Lung (tissue), 12 donors: ENCODE results near the gene ITPKB. TPM values are rescaled to one million over a fixed set of nuclear protein-coding genes. Genes with fewer than 3 reads are reported as not detected.

ENCODE experiments used
- ATAC-seq: fragments of 200-7000 bp; cut with Tn5 transposase; one replicate; pipeline ENCODE4 v1.9.1; 2020; ENCODE audit warnings: moderate number of reproducible peaks; ENCODE audit not compliant: insufficient read depth, low FRiP score
- DNase-seq, 3 donors: peaks; one replicate each; pipeline ENCODE4 v3.0.0-alpha.2; 2013 to 2017
- H3K27ac ChIP-seq, 2 donors: one replicate each; pipeline ENCODE4 v1.5.1; 2013; ENCODE audit warnings: mild to moderate bottlenecking in 2 of 2, moderate library complexity in 2 of 2, control low read depth in 1 of 2, inconsistent platforms in 1 of 2, low read depth in 1 of 2, low read length in 1 of 2
- H3K27me3 ChIP-seq, 3 donors: one replicate each; pipeline ENCODE4 v1.5.1; 2013; ENCODE audit warnings: low read length in 2 of 3; ENCODE audit not compliant: control insufficient read depth in 3 of 3, insufficient read depth in 3 of 3
- H3K36me3 ChIP-seq, 4 donors: one replicate each; pipeline ENCODE4 v1.5.1; 2013; ENCODE audit warnings: low read length in 4 of 4, mild to moderate bottlenecking in 1 of 4, moderate library complexity in 1 of 4; ENCODE audit not compliant: control insufficient read depth in 4 of 4, insufficient read depth in 4 of 4
- H3K4me1 ChIP-seq, 5 donors: one replicate each; pipeline ENCODE4 v1.5.1; 2013; ENCODE audit warnings: low read length in 5 of 5, mild to moderate bottlenecking in 2 of 5, moderate library complexity in 1 of 5; ENCODE audit not compliant: control insufficient read depth in 5 of 5, insufficient read depth in 5 of 5
- H3K4me3 ChIP-seq: one replicate; pipeline ENCODE4 v1.5.1; 2013; ENCODE audit warnings: mild to moderate bottlenecking, control low read depth, moderate library complexity
- H3K9ac ChIP-seq, 2 donors: one replicate each; pipeline ENCODE4 v1.5.1; 2013; ENCODE audit warnings: low read length in 2 of 2, control low read depth in 1 of 2; ENCODE audit not compliant: insufficient read depth in 1 of 2
- H3K9me3 ChIP-seq, 4 donors: one replicate each; pipeline ENCODE4 v1.5.1; 2013; ENCODE audit warnings: low read length in 3 of 4, mild to moderate bottlenecking in 1 of 4, moderate library complexity in 1 of 4; ENCODE audit not compliant: control insufficient read depth in 4 of 4, insufficient read depth in 3 of 4
- WGBS, 2 donors: extraction: QIAGEN DNeasy Blood & Tissue Kit; methylation state at CpG; one replicate each; pipeline ENCODE4 v1.1.7; 2013; 5-methylcytosine and 5-hydroxymethylcytosine counted together
- polyA plus RNA-seq, 2 donors: library from polyadenylated mRNA; stranded (reverse); fragments of 200-250 nt; gene quantifications; one replicate each; pipeline ENCODE4 v1.2.1, GENCODE V29; 2013
- total RNA-seq, 2 donors: library from RNA; depleted of rRNA in 1 of 2; stranded (reverse); fragments of >200 nt in 1 of 2; gene quantifications; one replicate each; pipeline ENCODE4 v1.2.1, GENCODE V29; 2014 to 2021
- TF ChIP-seq, protein P1 (sequence below): IDR thresholded peaks from 2 replicates; pipeline ENCODE4 v1.5.1; 2012; ENCODE audit warnings: mild to moderate bottlenecking; ENCODE audit errors: control extremely low read depth, extremely low read depth
- donor health status: control.
- donor health status: control.
- donor health status: Bipolar disorder and iron deficiency.
- donor health status: healthy.
- donor health status: DM: yes; HTN: yes; CAD: no.

Gene ITPKB
- total and polyA plus RNA-seq, 4 donors: 9.9 to 46.6 (median 28.1) TPM

- Histone ChIP-seq H3K27me3 (no peaks in the 10 kb centered on the region), H3K36me3 (no peaks in the 10 kb centered on the region), H3K9me3 (no peaks in the 10 kb centered on the region), H3K9ac (no peak overlapping the region), H3K27ac (peak overlapping the region; percentile 57 to 92), H3K4me1 (peaks cover 19 to 68% (median 37%) of the 10 kb centered on the region in 5 donors), H3K4me3 (no peak overlapping the region)
- TF ChIP-seq, protein P1, sequence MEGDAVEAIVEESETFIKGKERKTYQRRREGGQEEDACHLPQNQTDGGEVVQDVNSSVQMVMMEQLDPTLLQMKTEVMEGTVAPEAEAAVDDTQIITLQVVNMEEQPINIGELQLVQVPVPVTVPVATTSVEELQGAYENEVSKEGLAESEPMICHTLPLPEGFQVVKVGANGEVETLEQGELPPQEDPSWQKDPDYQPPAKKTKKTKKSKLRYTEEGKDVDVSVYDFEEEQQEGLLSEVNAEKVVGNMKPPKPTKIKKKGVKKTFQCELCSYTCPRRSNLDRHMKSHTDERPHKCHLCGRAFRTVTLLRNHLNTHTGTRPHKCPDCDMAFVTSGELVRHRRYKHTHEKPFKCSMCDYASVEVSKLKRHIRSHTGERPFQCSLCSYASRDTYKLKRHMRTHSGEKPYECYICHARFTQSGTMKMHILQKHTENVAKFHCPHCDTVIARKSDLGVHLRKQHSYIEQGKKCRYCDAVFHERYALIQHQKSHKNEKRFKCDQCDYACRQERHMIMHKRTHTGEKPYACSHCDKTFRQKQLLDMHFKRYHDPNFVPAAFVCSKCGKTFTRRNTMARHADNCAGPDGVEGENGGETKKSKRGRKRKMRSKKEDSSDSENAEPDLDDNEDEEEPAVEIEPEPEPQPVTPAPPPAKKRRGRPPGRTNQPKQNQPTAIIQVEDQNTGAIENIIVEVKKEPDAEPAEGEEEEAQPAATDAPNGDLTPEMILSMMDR: no peak
- ATAC-seq (no peak), DNase-seq (no peak)
- 80 to 84% methylated on average over 7 of the region's 7 CpGs for WGBS, 2 donors
Measured at GRCh38 chr1:226663327-226663704, 75.8 kb downstream of the ITPKB start.

DNA sequence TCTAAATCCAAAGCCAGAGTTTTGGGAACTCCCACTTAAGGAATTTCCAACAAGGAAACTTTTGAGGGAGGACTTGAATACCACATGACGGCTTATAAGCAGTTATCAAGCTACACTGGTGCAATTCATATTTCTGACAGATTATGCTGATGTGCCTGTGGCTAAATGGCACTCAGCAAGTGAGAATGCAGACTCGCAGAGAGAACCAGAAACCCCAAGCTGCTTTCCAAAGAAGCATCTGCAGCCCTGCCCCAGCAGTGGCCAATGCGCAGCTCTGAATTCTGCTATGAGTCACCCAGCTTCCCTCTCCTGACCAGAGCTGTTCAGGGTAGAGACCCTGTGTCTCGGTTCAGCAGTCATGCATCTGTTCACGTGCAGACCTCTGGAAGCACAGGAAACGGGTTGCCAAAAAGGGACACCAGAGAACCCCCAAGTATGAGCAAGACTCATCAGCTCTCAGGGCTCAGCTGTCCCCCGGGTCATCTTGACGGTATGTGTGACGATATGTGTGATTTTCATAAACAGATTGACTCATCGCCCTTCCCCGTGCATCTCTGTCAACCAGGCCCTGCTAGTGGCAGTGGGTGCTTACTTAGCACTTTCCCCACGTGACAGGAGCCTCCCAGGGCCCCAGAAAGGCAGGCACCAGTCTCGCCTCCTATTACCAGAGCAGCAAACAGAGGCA is 76.3 kb downstream of the ITPKB start:
- Histone ChIP-seq H3K9me3 (no peaks in the 10 kb centered on the region), H3K9ac (no peak overlapping the region), H3K27me3 (no peaks in the 10 kb centered on the region), H3K4me3 (no peak overlapping the region), H3K27ac (peak overlapping the region; percentile 57 to 92), H3K36me3 (no peaks in the 10 kb centered on the region), H3K4me1 (peaks cover 19 to 69% (median 37%) of the 10 kb centered on the region in 5 donors)
- peak in 2 of 3 donors; percentile 39 to 50 for DNase-seq
- 23 to 30% methylated on average over 13 of the region's 13 CpGs for WGBS, 2 donors
- TF ChIP-seq, protein P1: no peak
- peak; percentile 86 for ATAC-seq

GRCh38 chr1:226661965-226662364 is 77.1 kb downstream of the ITPKB start:
- 42 to 46% methylated on average over 6 of the region's 6 CpGs for whole genome bisulfite sequencing, 2 donors
- TF ChIP-seq, protein P1: no peak

GRCh38 chr1:226661271-226661670 is 77.8 kb downstream of the ITPKB start:
- no peak overlapping the region for H3K9ac ChIP-seq

More at GRCh38 chr1:226661965-226662364, 77.1 kb downstream of the ITPKB start:
- Histone ChIP-seq H3K4me1 (peaks cover 19 to 68% (median 38%) of the 10 kb centered on the region in 5 donors), H3K36me3 (no peaks in the 10 kb centered on the region), H3K9me3 (no peaks in the 10 kb centered on the region), H3K4me3 (no peak overlapping the region), H3K27me3 (no peaks in the 10 kb centered on the region), H3K27ac (peak overlapping the region in 1 of 2 donors; percentile 44), H3K9ac (peak overlapping the region in 1 of 2 donors; percentile 34)
- DNase-seq (peak in 1 of 3 donors; percentile 41), ATAC-seq (no peak)

More at GRCh38 chr1:226661271-226661670, 77.8 kb downstream of the ITPKB start:
- Histone ChIP-seq H3K27me3 (no peaks in the 10 kb centered on the region), H3K9me3 (no peaks in the 10 kb centered on the region), H3K4me3 (no peak overlapping the region), H3K36me3 (no peaks in the 10 kb centered on the region), H3K4me1 (peaks cover 22 to 70% (median 44%) of the 10 kb centered on the region in 5 donors), H3K27ac (peak overlapping the region; percentile 44 to 76)
- TF ChIP-seq, protein P1: no peak
- no peak for ATAC-seq
- no peak for DNase-seq
- 66 to 67% methylated on average over 2 of the region's 2 CpGs for WGBS, 2 donors
